LNCAP (cell line): ENCODE results near the gene P2RX1.

Source experiments
- TF ChIP-seq, protein P1 (sequence below): fragments of 450-650 bp; IDR thresholded peaks from 2 replicates; pipeline ENCODE4 v1.5.1; 2017; ENCODE audit warnings: mild to moderate bottlenecking

Gene P2RX1

DNA sequence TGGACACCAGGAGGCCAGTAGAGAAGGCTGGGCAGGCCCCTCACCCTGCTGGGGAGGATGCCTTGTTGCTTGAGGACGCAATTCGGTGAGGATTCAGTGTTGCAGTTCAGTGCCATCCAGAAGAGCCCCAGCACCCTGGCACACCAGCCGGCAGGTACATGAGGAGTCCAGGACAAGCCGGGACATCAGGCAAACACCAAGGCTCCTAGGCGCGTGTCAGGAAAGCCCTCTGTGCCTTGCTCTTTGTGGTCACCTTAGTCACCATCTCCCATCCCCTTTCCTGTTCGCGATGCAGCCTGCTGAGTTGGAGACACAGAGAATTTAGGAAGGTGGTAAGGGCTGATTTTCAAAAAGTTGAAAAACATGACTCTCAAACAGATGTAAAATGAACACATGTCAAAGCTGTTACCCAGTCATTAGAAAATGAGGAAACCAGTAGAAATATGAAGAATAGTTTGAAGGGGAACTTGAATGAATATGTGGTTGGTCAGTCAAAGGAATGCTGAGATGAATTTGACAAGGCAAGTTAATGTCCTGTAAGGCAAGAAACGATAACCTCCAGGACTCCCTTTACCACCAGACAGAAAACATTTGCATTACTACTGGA is 67.9 kb downstream of the P2RX1 start:
- TF ChIP-seq, protein P1, sequence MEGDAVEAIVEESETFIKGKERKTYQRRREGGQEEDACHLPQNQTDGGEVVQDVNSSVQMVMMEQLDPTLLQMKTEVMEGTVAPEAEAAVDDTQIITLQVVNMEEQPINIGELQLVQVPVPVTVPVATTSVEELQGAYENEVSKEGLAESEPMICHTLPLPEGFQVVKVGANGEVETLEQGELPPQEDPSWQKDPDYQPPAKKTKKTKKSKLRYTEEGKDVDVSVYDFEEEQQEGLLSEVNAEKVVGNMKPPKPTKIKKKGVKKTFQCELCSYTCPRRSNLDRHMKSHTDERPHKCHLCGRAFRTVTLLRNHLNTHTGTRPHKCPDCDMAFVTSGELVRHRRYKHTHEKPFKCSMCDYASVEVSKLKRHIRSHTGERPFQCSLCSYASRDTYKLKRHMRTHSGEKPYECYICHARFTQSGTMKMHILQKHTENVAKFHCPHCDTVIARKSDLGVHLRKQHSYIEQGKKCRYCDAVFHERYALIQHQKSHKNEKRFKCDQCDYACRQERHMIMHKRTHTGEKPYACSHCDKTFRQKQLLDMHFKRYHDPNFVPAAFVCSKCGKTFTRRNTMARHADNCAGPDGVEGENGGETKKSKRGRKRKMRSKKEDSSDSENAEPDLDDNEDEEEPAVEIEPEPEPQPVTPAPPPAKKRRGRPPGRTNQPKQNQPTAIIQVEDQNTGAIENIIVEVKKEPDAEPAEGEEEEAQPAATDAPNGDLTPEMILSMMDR: no peak

DNA sequence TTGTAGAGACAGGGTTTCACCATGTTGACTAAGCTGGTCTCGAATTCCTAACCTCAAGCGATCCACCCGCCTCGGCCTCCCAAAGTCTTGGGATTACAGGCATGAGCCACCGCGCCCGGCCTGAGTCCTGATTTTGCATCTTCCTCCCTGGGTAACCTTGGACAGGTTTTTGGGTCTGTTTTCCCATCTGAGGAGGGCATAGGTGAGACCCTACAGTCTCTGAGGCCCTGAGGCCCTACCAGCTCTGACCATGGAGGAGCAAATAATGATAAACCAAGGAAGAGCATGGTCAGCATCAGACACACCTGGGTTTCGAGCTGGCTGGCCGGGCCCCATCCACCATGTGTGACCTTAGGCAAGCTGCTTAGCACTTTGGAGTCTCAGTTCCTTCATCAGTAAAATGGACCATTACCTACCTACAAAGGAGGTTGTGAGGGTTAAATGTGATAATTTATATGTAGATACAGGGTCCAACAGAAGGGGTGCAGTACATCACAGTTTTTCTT is 69.0 kb downstream of the P2RX1 start:
- TF ChIP-seq, protein P1: no peak
